Keratinocyte (primary cell): ENCODE measurements around the gene RAB34. TPM values are rescaled to one million over a fixed set of nuclear protein-coding genes. Genes with fewer than 3 reads are reported as not detected.

ENCODE experiments used
- DNase-seq: peaks from one replicate; pipeline ENCODE4 v3.0.0-alpha.2; 2011; ENCODE audit warnings: low read depth, missing footprints, low spot score
- FAIRE-seq: peaks from 2 replicates; lab custom pipeline; 2011; peaks lifted over from hg19 to GRCh38; lab: Jason Lieb, UNC
- H2AFZ ChIP-seq: 2 replicates; pipeline ENCODE4 v1.6.0; 2012; ENCODE audit warnings: low read length, control low read depth, inconsistent platforms; ENCODE audit not compliant: control insufficient read depth
- H3K27ac ChIP-seq: 2 replicates; pipeline ENCODE4 v1.5.1; 2011; ENCODE audit warnings: low read length; ENCODE audit not compliant: control insufficient read depth, insufficient read depth
- H3K27me3 ChIP-seq: 3 replicates; pipeline ENCODE4 v1.6.0; 2011; ENCODE audit warnings: low read length; ENCODE audit not compliant: control insufficient read depth, insufficient read depth; ENCODE audit errors: extremely low read depth
- H3K36me3 ChIP-seq, 2 experiments: 2 replicates in 1 of 2; 3 replicates in 1 of 2; pipeline ENCODE4 v1.5.1; 2011; ENCODE audit warnings: low read length in 2 of 2, mild to moderate bottlenecking in 1 of 2; ENCODE audit not compliant: control insufficient read depth in 2 of 2, insufficient read depth in 2 of 2; ENCODE audit errors: extremely low read depth in 1 of 2
- H3K4me1 ChIP-seq: 3 replicates; pipeline ENCODE4 v1.5.1; 2011; ENCODE audit warnings: low read length; ENCODE audit not compliant: control insufficient read depth, insufficient read depth; ENCODE audit errors: extremely low read depth
- H3K4me2 ChIP-seq: 3 replicates; pipeline ENCODE4 v1.6.0; 2011; ENCODE audit warnings: low read depth, low read length; ENCODE audit not compliant: control insufficient read depth, insufficient read depth; ENCODE audit errors: extremely low read depth
- H3K4me3 ChIP-seq, 3 experiments: fragments of 200-600 bp in 1 of 3; sonication (generic) in 1 of 3; 2 replicates in 2 of 3; 3 replicates in 1 of 3; pipeline ENCODE4 v1.5.1; 2011 to 2016; ENCODE audit warnings: low read length in 3 of 3, mild to moderate bottlenecking in 3 of 3, control low read depth in 2 of 3, inconsistent platforms in 1 of 3, low read depth in 1 of 3, mixed read lengths in 1 of 3, mixed run types in 1 of 3, moderate library complexity in 1 of 3; ENCODE audit not compliant: control insufficient read depth in 2 of 3, insufficient read depth in 2 of 3; ENCODE audit errors: extremely low read depth in 1 of 3
- H3K79me2 ChIP-seq: 2 replicates; pipeline ENCODE4 v1.6.0; 2012; ENCODE audit warnings: low read length; ENCODE audit not compliant: control insufficient read depth, insufficient read depth
- H3K9ac ChIP-seq: 3 replicates; pipeline ENCODE4 v1.6.0; 2011; ENCODE audit warnings: low read length; ENCODE audit not compliant: control insufficient read depth, insufficient read depth; ENCODE audit errors: extremely low read depth
- H3K9me1 ChIP-seq: 3 replicates; pipeline ENCODE4 v1.6.0; 2011; ENCODE audit warnings: low read length; ENCODE audit not compliant: control insufficient read depth, insufficient read depth; ENCODE audit errors: extremely low read depth
- H3K9me3 ChIP-seq: 2 replicates; pipeline ENCODE4 v1.5.1; 2012; ENCODE audit warnings: low read depth, low read length; ENCODE audit not compliant: control insufficient read depth
- H4K20me1 ChIP-seq: 3 replicates; pipeline ENCODE4 v1.6.0; 2011; ENCODE audit warnings: low read length; ENCODE audit not compliant: control insufficient read depth, insufficient read depth; ENCODE audit errors: extremely low read depth
- CTCF ChIP-seq, 3 experiments: IDR thresholded peaks in 1 of 3; conservative IDR thresholded peaks in 1 of 3; optimal IDR thresholded peaks in 1 of 3; 2 replicates in 2 of 3; 3 replicates in 1 of 3; pipeline versions ENCODE3 to v1.5.1; 2011; ENCODE audit warnings: low read length in 3 of 3, mild to moderate bottlenecking in 3 of 3, moderate library complexity in 2 of 3, control low read depth in 1 of 3, inconsistent platforms in 1 of 3; ENCODE audit not compliant: insufficient read depth in 2 of 3; ENCODE audit errors: extremely low read depth in 1 of 3
- EZH2 ChIP-seq: IDR thresholded peaks from one replicate; pipeline ENCODE4 v1.6.1; 2012; ENCODE audit warnings: inconsistent platforms, mild to moderate bottlenecking, low read length, moderate library complexity
- dilution Hi-C: fragments of 300-500 bp; cut with MboI; formaldehyde crosslinking; loops from one replicate; pipeline ENCODE4 v1.7.0; 2020; ENCODE audit warnings: low sequenced_read_pairs; ENCODE audit not compliant: extremely low pct_ligation_motif_present
- polyA plus RNA-seq, 5 experiments: library from polyadenylated mRNA; depleted of rRNA in 3 of 5; stranded (reverse) in 3 of 5; stranded (forward) in 1 of 5; unstranded in 1 of 5; fragments of >200 nt; gene quantifications; 1 replicate in 1 of 5; 2 replicates in 3 of 5; 3 replicates in 1 of 5; pipeline versions ENCODE4 v1.2.1 to v1.2.3, GENCODE V29; 2011 to 2012; ENCODE audit warnings: missing spikeins in 2 of 5, low read depth in 1 of 5, low replicate concordance in 1 of 5

Gene RAB34
- polyA plus RNA-seq, 1 donor (not counting 4 experiments of a cell fraction or from before 2014, with no cell fraction given), result 134 TPM

GRCh38 chr17:28700830-28701492, 16.7 kb downstream of the RAB34 start:
- no peak overlapping the region for H3K27ac ChIP-seq
- peaks cover 52 to 54% of the 10 kb centered on the region in 2 experiments for H3K36me3 ChIP-seq
- no peak overlapping the region for H2AFZ ChIP-seq
- dilution Hi-C loops, result no loop called here
- H3K79me2 ChIP-seq, result no peaks in the 10 kb centered on the region
- H3K27me3 ChIP-seq, result no peaks in the 10 kb centered on the region
- no peaks in the 10 kb centered on the region for H3K9me3 ChIP-seq
- H3K9ac ChIP-seq, result no peak overlapping the region
- DNase-seq (no peak), FAIRE-seq (no peak)
- TF ChIP-seq EZH2, result no peak
- TF ChIP-seq CTCF (optimal IDR thresholded peaks at IDR 0.05 in 1 of 3, IDR thresholded peaks at IDR 0.05 in 1 of 3, conservative IDR thresholded peaks at IDR 0.05 in 1 of 3; ENCODE audit: extremely low read depth in 1 of 3, insufficient read depth in 2 of 3, low read length in 3 of 3), result no peak
- H3K4me3 ChIP-seq, result no peak overlapping the region
- H3K4me1 ChIP-seq, result no peaks in the 10 kb centered on the region
- no peaks in the 10 kb centered on the region for H4K20me1 ChIP-seq
- no peak overlapping the region for H3K4me2 ChIP-seq
- H3K9me1 ChIP-seq, result no peaks in the 10 kb centered on the region

- dilution Hi-C loops, result no loop called here
- Histone ChIP-seq H4K20me1 (no peaks in the 10 kb centered on the region), H3K4me2 (no peak overlapping the region), H3K27ac (no peak overlapping the region), H3K79me2 (no peaks in the 10 kb centered on the region), H2AFZ (no peak overlapping the region), H3K27me3 (no peaks in the 10 kb centered on the region), H3K4me1 (no peaks in the 10 kb centered on the region), H3K4me3 (no peak overlapping the region), H3K9me1 (no peaks in the 10 kb centered on the region), H3K9ac (no peak overlapping the region), H3K36me3 (peaks cover 56 to 57% of the 10 kb centered on the region in 2 experiments), H3K9me3 (no peaks in the 10 kb centered on the region)
- FAIRE-seq (no peak), DNase-seq (no peak)
- TF ChIP-seq CTCF (optimal IDR thresholded peaks at IDR 0.05 in 1 of 3, IDR thresholded peaks at IDR 0.05 in 1 of 3, conservative IDR thresholded peaks at IDR 0.05 in 1 of 3; ENCODE audit: extremely low read depth in 1 of 3, insufficient read depth in 2 of 3, low read length in 3 of 3), result no peak
- no peak for TF ChIP-seq EZH2
These were observed 17.4 kb downstream of the RAB34 start for GRCh38 chr17:28700278-28700677.
